ENCODE measurements around the gene RHOU.

RHOU gene

GRCh38 chr1:228754646-228755268 is 19.5 kb downstream of the RHOU start:
- no peak for DNase-seq (ENCODE audit: low read depth)
- TF ChIP-seq CTCF (conservative IDR thresholded peaks at IDR 0.05; ENCODE audit: low read depth, low read length), result no peak
- no peak overlapping the region for H3K4me3 ChIP-seq (ENCODE audit: low read depth, low read length)

- no peak overlapping the region for H3K4me3 ChIP-seq (ENCODE audit: low read depth, low read length)
- TF ChIP-seq CTCF (conservative IDR thresholded peaks at IDR 0.05; ENCODE audit: low read depth, low read length), result no peak
- no peak for DNase-seq (ENCODE audit: low read depth)
These were observed 20.5 kb downstream of the RHOU start for GRCh38 chr1:228755800-228756199.

GRCh38 chr1:228756457-228756856 is 21.2 kb downstream of the RHOU start:
- no peak for DNase-seq (ENCODE audit: low read depth)
- no peak overlapping the region for H3K4me3 ChIP-seq (ENCODE audit: low read depth, low read length)
- TF ChIP-seq CTCF (conservative IDR thresholded peaks at IDR 0.05; ENCODE audit: low read depth, low read length), result no peak

- no peak overlapping the region for H3K4me3 ChIP-seq (ENCODE audit: low read depth, low read length)
- TF ChIP-seq CTCF (conservative IDR thresholded peaks at IDR 0.05; ENCODE audit: low read depth, low read length), result no peak
- DNase-seq (ENCODE audit: low read depth), result no peak
These were observed 23.2 kb downstream of the RHOU start for GRCh38 chr1:228758447-228758846.

GRCh38 chr1:228760979-228761378 is 25.7 kb downstream of the RHOU start:
- DNase-seq (ENCODE audit: low read depth), result no peak
- no peak overlapping the region for H3K4me3 ChIP-seq (ENCODE audit: low read depth, low read length)
- TF ChIP-seq CTCF (conservative IDR thresholded peaks at IDR 0.05; ENCODE audit: low read depth, low read length), result no peak

GRCh38 chr1:228763561-228763960 is 28.3 kb downstream of the RHOU start:
- H3K4me3 ChIP-seq (ENCODE audit: low read depth, low read length), result no peak overlapping the region
- TF ChIP-seq CTCF (conservative IDR thresholded peaks at IDR 0.05; ENCODE audit: low read depth, low read length), result no peak
- DNase-seq (ENCODE audit: low read depth), result no peak

GRCh38 chr1:228765168-228765946 is 30.1 kb downstream of the RHOU start:
- DNase-seq (ENCODE audit: low read depth), result no peak
- no peak overlapping the region for H3K4me3 ChIP-seq (ENCODE audit: low read depth, low read length)
- no peak for TF ChIP-seq CTCF (conservative IDR thresholded peaks at IDR 0.05; ENCODE audit: low read depth, low read length)

All from choroid plexus epithelial cell (primary cell).